Lung microvascular endothelial cell (primary cell): Measurements from ENCODE around the gene ADIPOQ. TPM values are rescaled to one million over a fixed set of nuclear protein-coding genes. Genes with fewer than 3 reads are reported as not detected.
"Not testable (repeated sequence)": the region's sequence is repeated elsewhere in the genome, so short reads cannot be mapped to it uniquely, and the experiment has no call there.

Experiments used
- DNase-seq, 2 donors: peaks; one replicate each; pipeline versions ENCODE4 v3.0.0 to v3.0.0-alpha.2; 2010; ENCODE audit warnings: low read depth in 2 of 2
- total RNA-seq: library from RNA; depleted of rRNA; stranded (reverse); fragments of >200 nt; gene quantifications from 2 replicates; pipeline ENCODE4 v1.2.1, GENCODE V29; 2014

Gene ADIPOQ
- total RNA-seq, 1 donor from 2014 or later = not detected

DNA sequence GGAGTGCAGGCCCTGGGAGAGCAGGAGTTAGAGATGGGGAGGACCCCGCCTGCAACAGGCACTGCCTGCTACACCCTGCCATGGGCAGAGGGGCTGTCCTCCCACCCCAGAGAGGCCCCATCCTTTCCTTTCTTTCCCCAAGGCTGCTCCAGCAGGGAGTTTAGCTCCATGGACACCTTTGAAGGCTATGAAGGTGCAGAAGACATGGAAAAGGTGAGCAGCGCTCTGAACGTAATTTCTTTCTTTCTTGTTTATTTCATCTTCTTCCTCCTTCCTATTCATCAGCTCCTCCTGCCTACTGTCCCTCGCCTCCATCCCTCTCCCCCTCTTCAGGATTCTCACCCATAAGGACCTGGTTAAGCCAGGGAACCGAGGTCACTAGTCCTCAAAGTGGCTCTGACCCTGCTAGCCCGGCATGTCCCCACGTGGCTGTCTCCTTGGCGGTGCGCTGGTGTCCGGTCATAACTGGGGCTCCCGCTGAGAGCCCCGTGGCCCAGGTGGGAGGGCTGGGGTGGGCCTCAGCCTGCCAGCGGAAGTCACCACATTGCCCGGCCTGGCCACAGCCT, 16.0 kb upstream of the ADIPOQ start:
- DNase-seq = no peak

DNA sequence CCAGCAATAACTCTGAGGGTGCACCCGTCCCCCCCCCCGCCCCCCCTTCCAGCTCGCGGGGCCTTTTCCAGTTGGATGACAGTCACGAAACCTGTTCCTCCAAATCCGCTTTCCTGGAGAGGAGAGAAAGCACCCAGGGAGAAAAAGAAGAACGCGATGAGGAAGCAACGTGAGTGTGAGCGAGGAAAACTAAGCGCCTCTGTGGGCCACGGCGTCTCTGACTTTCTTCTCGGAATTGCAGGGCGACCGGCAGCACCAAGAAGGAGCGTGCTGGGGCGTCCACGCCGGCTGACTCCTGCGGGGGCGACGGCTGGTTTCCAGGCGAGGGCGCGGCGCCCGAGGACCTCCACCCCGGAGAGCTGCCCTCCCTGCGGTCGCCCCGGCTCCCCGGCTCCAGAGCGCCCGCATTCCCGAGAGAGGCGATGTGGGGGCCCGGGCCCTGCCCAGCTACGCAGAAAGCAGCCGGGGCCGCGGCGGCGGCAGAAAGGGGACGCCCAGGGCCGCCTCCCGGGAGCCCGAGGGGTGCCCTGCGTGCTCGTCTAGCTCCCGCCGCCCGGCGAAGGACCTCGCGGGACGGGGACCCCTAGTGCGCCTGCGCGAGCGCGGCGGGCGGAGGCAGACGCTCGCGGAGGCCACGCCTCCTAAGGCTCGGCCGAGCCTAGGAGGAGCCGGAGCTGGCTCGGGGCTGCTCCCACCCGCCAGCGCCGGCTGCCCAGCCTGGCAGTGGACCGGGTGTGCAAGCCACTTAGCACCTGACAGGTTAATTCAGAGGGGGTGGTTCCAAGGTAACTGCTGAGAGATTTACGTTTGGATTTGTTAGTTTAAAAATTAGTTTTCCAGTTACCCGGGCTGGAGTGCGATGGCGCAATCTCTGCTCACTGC, 15.3 kb upstream of the ADIPOQ start:
- DNase-seq = peak; percentile 80 to 83

DNA sequence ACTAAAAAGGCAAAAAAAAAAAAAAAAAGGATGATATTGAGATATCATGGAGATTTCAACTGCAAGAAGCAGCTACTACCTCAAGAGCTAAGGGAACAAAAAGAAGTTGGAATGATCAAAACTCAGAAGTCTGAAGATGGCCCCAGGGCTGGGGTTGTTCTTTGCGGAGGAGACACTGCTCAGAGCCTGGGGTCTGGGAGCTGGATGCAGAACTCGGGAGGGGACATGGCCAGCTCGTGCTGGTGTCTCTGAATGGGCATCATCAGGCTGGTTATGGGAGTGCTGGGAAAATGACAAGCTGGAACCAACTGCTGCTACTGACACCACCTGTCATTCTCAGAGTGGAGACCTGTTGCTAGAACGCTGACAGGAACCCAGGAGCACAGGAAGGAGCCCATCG, 14.2 kb upstream of the ADIPOQ start:
- no peak for DNase-seq

DNA sequence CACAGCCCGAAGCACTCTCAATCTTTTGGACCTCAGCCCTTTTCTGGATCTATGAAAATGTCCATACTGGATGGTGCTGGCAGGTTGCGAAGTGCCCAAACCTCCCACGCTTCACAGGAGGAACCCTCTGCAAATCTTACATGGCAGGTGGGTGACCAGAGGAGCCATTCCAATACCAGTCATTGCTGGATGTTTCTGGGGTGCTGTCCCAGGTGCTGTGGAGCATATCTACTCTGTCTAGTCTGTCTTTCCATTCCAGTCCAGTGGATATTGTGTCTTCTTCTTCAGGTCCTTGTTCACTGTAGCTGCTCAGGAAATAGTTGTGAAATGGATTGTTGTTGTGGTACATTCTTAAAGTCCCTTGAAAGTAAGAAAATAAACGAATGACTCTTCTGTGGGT, 10.7 kb upstream of the ADIPOQ start:
- no peak for DNase-seq

DNA sequence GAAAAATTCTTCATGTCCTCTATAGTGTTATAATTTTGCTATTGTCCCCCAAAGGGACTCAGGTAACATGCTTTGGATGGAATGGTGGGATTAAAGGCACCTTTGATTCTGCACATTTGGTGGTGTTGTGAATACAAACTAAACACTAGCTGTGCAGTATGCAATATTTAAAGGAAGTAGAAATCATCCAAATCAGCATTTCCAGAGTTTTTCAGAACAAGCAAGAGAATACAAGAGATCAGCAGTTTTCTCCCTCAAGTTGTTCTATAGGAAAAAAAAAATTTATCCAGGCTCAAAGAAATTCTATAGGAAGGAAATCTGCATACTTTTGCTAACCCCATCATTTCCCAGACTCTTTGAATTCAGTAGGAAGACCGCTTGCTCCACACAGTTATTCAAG, 10.2 kb upstream of the ADIPOQ start:
- no peak for DNase-seq

DNA sequence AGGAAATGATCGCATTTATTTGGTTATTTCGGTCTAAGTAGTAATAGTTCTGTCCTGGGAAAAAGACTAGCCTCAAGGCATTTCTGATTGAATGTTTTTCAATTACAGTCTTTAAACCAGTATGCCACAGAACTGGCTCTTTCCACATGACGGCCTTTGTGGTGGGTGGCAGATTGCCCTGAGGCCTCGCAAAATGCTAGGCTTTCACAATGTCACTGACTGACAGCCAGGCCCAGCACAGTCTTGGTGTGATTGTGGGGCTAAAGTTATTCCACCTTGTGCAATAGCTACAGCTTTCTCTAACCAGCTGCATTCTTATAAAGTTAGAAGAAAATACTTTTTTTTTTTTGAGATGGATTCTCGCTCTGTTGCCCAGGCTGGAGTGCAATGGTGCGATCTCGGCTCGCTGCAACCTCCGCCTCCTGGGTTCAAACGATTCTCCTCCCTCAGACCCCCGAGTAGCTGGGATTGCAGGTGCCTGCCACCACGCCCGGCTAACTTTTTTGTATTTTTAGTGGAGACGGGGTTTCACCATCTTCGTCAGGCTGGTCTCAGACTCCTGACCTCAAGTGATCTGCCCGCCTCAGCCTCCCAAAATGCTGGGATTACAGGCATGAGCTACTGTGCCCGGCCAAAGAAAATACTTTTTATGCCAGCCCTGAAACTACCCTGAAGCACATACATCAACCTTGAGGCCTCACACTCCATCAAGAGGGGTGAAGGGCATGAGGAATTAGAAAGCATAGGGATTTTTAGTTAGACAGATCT, 2.5 kb upstream of the ADIPOQ start:
- DNase-seq = no peak

DNA sequence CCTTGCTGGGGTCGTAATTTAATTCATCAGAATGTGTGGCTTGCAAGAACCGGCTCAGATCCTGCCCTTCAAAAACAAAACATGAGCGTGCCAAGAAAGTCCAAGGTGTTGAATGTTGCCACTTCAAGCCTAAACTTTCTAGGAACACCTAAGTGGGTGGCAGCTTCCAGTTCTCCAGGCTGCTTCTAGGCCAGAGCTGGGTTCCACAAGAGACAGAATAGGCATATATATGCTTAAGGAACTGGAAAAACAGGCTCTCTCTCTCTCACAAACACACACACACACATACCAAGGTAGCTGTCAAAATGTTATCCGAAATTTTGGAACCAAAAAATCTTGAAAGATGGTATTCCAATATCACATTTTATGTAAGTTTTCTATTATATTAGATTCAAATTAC, 890 bp upstream of the ADIPOQ start:
- no peak for DNase-seq

DNA sequence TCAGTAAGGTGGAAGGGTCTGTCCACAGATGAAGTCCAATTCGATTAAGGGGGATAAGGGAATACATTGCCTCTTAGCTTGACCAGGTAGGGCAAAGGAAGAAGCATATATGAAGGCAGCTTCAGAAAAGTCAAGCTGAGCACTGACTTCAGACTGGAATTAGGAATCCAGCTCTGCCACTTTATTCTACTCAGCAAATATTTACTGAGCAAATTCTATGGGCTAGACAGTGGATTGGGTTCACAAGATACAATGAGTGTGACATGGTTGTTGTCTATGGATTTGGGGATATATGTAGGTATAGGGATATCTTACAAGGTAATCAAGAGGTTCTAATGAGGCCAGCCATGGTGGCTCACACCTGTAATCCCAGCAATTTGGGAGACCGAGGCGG, 526 bp downstream of the ADIPOQ start:
- no peak for DNase-seq

DNA sequence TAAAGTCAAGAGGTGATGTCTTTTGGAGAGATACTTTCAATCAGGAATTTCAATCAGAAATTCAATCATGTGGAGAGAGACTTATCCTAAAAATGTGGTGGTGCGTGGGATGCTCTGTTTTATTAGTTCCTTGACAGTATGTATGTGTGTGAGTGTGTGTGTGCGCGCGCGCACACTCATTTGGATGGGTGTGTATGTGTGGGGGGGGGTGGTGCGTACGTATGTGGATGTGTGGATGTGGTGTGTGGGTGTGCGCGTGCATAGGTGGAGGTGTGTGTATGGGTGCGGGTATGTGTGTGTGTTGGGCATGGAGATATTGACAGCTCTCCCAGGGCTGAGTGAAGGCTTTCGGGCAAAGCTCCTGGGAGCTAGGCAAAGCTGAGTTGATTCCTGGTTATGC, 2.4 kb downstream of the ADIPOQ start:
- DNase-seq = no peak

DNA sequence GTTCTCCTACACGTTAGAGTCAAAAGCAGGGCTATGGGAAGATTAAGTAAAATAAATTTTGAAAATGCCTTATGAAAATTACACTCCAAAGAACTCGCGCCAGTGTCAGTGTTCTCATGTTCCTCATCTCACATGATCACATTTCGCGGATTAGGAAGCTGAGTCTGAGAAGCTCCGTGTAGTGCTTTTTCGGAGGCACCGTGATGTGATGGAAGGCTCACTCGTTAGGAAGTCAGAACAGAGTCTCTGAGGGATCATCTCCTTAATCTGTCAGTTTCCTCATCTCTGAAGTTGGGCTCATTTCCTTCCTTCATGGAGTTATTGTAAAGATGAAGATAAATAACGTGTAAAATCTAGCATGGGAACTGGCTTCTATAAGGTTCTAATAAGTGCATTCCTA, 3.2 kb downstream of the ADIPOQ start:
- DNase-seq = no peak

DNA sequence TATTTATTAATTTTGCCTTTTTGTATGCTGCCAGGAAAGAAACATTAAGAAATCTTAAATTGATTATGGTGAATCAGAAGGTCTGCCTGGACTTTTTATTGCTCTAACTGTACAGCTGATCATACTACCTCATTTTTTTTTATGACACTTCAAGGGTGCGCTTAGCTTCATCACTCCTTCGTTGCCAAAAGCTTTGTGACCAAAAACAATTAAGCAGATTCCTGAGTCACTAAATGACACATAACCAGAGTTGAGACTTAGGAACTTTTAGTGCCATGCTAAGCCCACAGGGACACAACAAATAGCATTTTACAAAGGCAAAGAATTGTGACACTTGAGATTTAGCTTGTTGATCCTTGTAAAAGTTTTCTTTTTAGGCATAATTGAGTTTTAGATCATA, 4.9 kb downstream of the ADIPOQ start:
- DNase-seq = no peak

DNA sequence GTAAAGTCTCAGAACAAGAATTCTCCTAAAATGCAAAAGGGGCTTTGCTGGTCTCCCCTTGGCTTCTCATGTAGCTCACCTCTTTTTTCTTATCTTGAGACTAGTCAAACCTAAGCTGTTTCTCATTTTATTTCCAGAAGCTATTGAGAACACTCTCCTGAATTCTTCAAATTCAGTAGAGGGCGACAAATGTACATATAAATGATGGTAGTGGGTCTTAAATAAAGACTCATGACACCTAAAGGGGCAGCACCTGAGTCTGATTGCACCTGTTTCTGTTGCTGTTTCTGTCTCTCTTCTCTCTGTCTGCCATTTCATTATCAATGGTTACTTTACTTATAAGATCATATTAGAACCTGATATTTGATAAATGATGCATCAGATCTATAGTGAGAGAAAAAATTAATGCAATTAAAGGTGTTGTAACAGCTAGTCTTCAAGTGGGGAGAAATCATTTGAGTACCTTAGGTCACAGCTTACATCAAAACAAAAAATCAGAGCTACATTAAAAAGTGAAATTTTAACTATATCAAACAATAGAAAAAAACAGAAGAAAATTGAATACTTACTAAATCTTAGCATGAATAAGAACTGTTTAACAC, 7.0 kb downstream of the ADIPOQ start:
- peak; percentile 65 to 76 for DNase-seq

DNA sequence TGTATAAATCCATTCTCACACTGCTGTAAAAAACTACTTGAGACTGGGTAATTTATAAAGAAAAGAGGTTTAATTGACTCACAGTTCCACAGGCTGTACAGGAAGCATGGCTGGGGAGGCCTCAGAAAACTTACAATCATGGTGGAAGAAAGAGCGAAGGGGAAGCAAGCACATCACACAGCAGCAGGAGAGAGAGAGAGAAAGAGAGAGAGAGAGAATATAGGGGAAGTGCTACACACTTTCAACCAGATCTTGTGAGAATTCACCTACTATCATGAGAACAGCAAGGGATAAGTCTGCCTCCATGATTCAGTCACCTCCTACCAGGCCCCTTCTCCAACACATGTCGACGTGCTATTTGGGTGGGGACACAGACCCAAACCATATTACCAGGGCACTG, 9.3 kb downstream of the ADIPOQ start:
- DNase-seq = not testable (repeated sequence)

DNA sequence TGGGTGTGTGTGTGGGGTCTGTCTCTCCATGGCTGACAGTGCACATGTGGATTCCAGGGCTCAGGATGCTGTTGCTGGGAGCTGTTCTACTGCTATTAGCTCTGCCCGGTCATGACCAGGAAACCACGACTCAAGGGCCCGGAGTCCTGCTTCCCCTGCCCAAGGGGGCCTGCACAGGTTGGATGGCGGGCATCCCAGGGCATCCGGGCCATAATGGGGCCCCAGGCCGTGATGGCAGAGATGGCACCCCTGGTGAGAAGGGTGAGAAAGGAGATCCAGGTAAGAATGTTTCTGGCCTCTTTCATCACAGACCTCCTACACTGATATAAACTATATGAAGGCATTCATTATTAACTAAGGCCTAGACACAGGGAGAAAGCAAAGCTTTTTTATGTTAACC, 10.5 kb downstream of the ADIPOQ start:
- DNase-seq = no peak

DNA sequence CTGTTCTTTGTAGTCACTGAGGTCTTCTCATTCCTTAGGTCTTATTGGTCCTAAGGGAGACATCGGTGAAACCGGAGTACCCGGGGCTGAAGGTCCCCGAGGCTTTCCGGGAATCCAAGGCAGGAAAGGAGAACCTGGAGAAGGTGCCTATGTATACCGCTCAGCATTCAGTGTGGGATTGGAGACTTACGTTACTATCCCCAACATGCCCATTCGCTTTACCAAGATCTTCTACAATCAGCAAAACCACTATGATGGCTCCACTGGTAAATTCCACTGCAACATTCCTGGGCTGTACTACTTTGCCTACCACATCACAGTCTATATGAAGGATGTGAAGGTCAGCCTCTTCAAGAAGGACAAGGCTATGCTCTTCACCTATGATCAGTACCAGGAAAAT, 11.6 kb downstream of the ADIPOQ start:
- no peak for DNase-seq

DNA sequence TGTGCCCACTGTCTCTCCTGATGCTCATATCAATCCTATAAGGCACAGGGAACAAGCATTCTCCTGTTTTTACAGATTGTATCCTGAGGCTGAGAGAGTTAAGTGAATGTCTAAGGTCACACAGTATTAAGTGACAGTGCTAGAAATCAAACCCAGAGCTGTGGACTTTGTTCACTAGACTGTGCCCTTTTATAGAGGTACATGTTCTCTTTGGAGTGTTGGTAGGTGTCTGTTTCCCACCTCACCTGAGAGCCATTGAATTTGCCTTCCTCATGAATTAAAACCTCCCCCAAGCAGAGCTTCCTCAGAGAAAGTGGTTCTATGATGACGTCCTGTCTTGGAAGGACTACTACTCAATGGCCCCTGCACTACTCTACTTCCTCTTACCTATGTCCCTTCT, 12.4 kb downstream of the ADIPOQ start:
- no peak for DNase-seq

DNA sequence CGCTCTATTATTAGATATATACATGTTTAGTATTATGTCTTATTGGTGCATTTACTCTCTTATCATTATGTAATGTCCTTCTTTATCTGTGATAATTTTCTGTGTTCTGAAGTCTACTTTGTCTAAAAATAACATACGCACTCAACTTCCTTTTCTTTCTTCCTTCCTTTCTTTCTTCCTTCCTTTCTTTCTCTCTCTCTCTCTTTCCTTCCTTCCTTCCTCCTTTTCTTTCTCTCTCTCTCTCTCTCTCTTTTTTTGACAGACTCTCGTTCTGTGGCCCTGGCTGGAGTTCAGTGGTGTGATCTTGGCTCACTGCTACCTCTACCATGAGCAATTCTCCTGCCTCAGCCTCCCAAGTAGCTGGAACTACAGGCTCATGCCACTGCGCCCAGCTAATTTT, 15.2 kb downstream of the ADIPOQ start:
- no peak for DNase-seq

DNA sequence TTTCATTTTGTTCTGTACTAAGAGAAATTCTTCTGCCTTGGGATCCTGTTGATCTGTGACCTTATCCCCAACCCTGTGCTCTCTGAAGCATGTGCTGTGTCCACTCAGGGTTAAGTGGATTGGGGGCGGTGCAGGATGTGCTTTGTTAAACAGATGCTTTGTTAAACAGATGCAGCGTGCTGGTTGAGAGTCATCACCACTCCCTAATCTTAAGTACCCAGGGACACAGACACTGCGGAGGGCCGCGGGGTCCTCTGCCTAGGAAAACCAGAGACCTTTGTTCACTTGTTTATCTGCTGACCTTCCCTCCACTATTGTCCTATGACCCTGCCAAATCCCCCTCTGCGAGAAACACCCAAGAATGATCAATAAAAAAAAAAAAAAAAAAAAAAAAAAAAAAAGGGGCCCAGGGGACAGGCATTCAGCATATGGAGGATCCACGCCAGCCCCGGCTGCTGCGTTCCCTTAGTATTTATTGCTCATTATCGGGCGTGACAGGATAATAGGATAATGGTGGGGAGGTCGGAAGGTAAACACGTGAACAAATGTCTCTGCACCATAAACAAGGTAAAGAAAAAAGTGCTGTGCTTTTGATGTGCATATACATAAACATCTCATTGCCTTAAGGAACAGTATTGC, 22.8 kb downstream of the ADIPOQ start:
- not testable (repeated sequence) for DNase-seq

DNA sequence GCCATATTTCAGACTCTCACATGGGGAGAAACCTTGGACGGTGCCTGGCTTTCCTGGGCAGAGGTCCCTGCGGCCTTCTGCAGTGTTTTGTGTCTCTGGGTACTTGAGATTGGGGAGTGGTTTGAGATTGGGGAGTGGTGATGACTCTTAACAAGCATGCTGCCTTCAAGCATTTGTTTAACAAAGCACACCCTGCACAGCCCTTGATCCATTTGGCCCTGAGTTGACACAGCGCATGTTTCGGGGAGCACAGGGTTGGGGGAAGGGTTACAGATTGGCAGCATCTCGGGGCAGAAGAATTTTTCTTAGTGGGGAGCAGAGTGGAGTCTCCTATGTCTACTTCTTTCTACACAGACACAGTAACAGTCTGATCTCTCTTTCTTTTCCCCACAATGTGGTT, 23.6 kb downstream of the ADIPOQ start:
- DNase-seq = not testable (repeated sequence)

DNA sequence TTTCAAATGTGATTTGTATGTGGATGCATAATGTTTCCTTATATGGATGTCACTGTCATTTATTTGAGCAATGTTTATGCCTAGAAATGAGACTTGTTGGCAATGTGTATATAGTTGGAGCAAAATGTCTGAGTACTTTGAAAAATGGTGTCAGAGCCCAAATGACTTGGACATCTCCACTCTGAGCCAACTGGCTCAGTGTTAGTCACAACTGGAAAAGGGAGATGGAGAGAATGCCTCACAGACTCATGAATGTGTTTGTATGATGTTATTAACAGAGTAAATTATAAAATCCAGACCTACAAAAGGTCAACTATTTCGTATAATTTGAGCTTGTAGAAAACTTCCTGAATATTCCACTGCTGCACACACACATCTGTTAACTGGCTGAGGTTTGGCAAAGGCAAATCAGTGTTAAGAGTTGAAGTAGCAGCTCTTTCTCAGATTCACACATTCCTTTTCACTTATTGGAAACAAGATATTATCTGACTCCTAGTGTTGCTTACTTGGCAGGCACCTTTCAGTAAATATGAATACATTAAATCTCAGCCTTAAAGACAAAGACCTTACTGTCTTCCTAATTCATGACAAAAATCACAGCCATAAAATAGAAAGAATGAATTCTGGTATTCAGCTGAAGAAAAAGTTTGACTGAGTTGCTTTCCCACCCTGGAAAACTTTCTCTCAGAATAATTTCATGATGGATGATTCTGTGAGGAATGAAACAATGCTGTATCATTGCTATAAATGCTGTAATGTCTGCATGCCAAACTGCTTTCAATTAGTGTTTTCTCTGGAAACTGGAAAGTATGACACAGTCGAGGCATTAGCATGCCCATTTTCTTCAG, 27.0 kb downstream of the ADIPOQ start:
- DNase-seq = peak; percentile 50 to 74
